ENCODE measurements around the gene MMAB. TPM values are rescaled to one million over a fixed set of nuclear protein-coding genes. Genes with fewer than 3 reads are reported as not detected.

The MMAB gene
- total RNA-seq, 1 donor from 2014 or later, result 27.7 TPM

- H3K36me3 ChIP-seq, result no peaks in the 10 kb centered on the region
- no peak overlapping the region for H3K4me3 ChIP-seq
- no peaks in the 10 kb centered on the region for H3K9me3 ChIP-seq
- peaks cover 3% of the 10 kb centered on the region for H3K4me1 ChIP-seq
- no peaks in the 10 kb centered on the region for H3K27me3 ChIP-seq
- TF ChIP-seq POLR2AphosphoS5 (IDR thresholded peaks at IDR 0.05; ENCODE audit: insufficient read depth in 1 of 2, low read depth in 1 of 2) (no peak), POLR2A (IDR thresholded peaks at IDR 0.05) (no peak), CTCF (IDR thresholded peaks at IDR 0.05) (no peak)
- no peak for DNase-seq (ENCODE audit: extremely low spot score in 2 of 2)
- intact Hi-C loops (cut with DNase I), result no loop called here
- no peak overlapping the region for H3K27ac ChIP-seq
These were observed 26.0 kb downstream of the MMAB start for GRCh38 chr12:109547286-109547685.

GRCh38 chr12:109545826-109546225 is 27.5 kb downstream of the MMAB start:
- DNase-seq (ENCODE audit: extremely low spot score in 2 of 2), result no peak
- intact Hi-C loops (cut with DNase I), result no loop called here
- TF ChIP-seq POLR2A (IDR thresholded peaks at IDR 0.05) (no peak), POLR2AphosphoS5 (IDR thresholded peaks at IDR 0.05; ENCODE audit: insufficient read depth in 1 of 2, low read depth in 1 of 2) (no peak), CTCF (IDR thresholded peaks at IDR 0.05) (no peak)

GRCh38 chr12:109544955-109545531 is 28.3 kb downstream of the MMAB start:
- Histone ChIP-seq H3K9me3 (no peaks in the 10 kb centered on the region), H3K27ac (no peak overlapping the region), H3K4me3 (no peak overlapping the region), H3K36me3 (no peaks in the 10 kb centered on the region), H3K27me3 (no peaks in the 10 kb centered on the region), H3K4me1 (peaks cover 3% of the 10 kb centered on the region)
- no peak for TF ChIP-seq CTCF (IDR thresholded peaks at IDR 0.05)
- no peak for TF ChIP-seq POLR2AphosphoS5 (IDR thresholded peaks at IDR 0.05; ENCODE audit: insufficient read depth in 1 of 2, low read depth in 1 of 2)
- no peak for TF ChIP-seq POLR2A (IDR thresholded peaks at IDR 0.05)
- no peak for DNase-seq (ENCODE audit: extremely low spot score in 2 of 2)
- intact Hi-C loops (cut with DNase I), result no loop called here

More at GRCh38 chr12:109545826-109546225, 27.5 kb downstream of the MMAB start:
- no peak overlapping the region for H3K4me3 ChIP-seq
- no peak overlapping the region for H3K27ac ChIP-seq
- H3K4me1 ChIP-seq, result peaks cover 3% of the 10 kb centered on the region
- no peaks in the 10 kb centered on the region for H3K36me3 ChIP-seq
- H3K9me3 ChIP-seq, result no peaks in the 10 kb centered on the region
- no peaks in the 10 kb centered on the region for H3K27me3 ChIP-seq

DNA sequence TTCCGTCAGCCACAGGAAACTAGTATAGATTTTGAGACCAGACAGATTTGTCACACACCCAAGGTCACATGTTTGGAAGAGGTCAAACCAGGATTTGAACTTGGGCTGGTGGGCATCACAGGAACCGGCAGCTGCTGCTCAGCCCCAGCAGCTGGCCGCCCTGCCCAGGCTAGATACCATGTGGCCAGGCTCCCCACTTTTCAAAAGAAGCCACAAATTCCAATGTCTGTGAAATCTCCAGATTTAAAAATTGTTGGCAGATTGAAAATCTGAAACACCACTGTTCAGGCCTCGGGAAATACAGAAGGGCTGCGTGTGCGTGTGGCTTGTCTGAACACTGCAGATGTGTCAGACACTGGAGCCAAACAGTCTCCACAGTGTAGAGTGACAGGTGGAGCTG is 30.4 kb downstream of the MMAB start:
- TF ChIP-seq CTCF (IDR thresholded peaks at IDR 0.05) (no peak), POLR2AphosphoS5 (IDR thresholded peaks at IDR 0.05; ENCODE audit: insufficient read depth in 1 of 2, low read depth in 1 of 2) (no peak), POLR2A (IDR thresholded peaks at IDR 0.05) (no peak)
- Histone ChIP-seq H3K4me1 (peaks cover 3% of the 10 kb centered on the region), H3K27ac (no peak overlapping the region), H3K4me3 (no peak overlapping the region), H3K36me3 (no peaks in the 10 kb centered on the region), H3K27me3 (no peaks in the 10 kb centered on the region), H3K9me3 (no peaks in the 10 kb centered on the region)
- intact Hi-C loops (cut with DNase I), result no loop called here
- no peak for DNase-seq (ENCODE audit: extremely low spot score in 2 of 2)

GRCh38 chr12:109542014-109542413 is 31.3 kb downstream of the MMAB start:
- Histone ChIP-seq H3K4me1 (peaks cover 3% of the 10 kb centered on the region), H3K27ac (no peak overlapping the region), H3K36me3 (no peaks in the 10 kb centered on the region), H3K9me3 (no peaks in the 10 kb centered on the region), H3K27me3 (no peaks in the 10 kb centered on the region), H3K4me3 (no peak overlapping the region)
- TF ChIP-seq POLR2A (IDR thresholded peaks at IDR 0.05), result no peak
- no peak for TF ChIP-seq POLR2AphosphoS5 (IDR thresholded peaks at IDR 0.05; ENCODE audit: insufficient read depth in 1 of 2, low read depth in 1 of 2)
- no peak for TF ChIP-seq CTCF (IDR thresholded peaks at IDR 0.05)
- intact Hi-C loops (cut with DNase I), result no loop called here
- no peak for DNase-seq (ENCODE audit: extremely low spot score in 2 of 2)

Measured in vagina (tissue), 2 donors.